Epithelial cell of esophagus (primary cell): Measurements from ENCODE around the gene GKN2.
"Not testable (repeated sequence)": the region's sequence is repeated elsewhere in the genome, so short reads cannot be mapped to it uniquely, and the experiment has no call there.

Source experiments
- DNase-seq: peaks from one replicate; pipeline ENCODE4 v3.0.0; 2010; ENCODE audit warnings: low read depth
- H3K4me3 ChIP-seq: 2 replicates; pipeline ENCODE4 v1.5.1; 2011; ENCODE audit warnings: mild to moderate bottlenecking, low read length, control low read depth
- CTCF ChIP-seq: IDR thresholded peaks from 2 replicates; pipeline ENCODE4 v1.5.1; 2011; ENCODE audit warnings: low read depth, mild to moderate bottlenecking, low read length, control low read depth, inconsistent platforms; ENCODE audit not compliant: insufficient read depth; ENCODE audit errors: missing control alignments

GKN2 gene

DNA sequence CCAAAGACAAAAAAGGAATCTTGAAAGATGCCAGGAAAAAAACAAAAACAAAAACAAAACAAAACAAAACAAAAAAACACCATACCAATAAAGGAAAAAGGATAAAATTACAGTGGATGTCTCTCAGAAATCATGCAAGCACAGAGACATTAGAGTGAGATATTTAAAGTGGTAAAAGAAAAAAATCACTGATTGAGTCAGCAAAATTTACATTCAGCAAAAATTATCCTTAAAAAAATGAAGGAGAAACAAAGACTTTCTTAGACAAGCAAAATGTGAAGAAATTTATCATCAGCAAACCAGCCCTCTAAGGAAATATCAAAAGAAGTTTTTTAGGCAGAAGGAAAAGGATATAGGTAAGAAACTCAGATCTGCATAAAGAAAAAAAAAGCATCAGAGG is 11.6 kb upstream of the GKN2 start:
- no peak for DNase-seq
- TF ChIP-seq CTCF, result no peak

DNA sequence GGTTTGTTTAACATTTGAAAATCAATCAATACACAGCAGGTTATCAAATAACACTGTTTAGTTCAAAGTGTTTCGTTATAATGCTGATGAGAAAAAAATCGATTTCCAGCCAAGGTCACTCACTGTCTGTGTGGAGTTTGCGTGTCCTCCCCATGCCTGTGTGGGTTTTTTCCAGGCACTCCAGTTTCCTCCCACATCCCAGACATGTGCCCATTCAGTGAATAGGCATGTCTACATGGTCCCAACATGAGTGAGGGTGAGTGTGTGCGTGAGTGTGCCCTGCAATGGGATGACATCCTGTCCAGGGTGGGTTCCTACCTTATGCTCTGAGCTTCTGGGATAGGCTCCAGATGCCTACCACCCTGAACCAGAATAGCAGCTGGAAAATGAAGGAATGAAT is 8.7 kb upstream of the GKN2 start:
- H3K4me3 ChIP-seq, result no peak overlapping the region
- no peak for DNase-seq

More for the DNA sequence above, 11.6 kb upstream of the GKN2 start:
- no peak overlapping the region for H3K4me3 ChIP-seq

DNA sequence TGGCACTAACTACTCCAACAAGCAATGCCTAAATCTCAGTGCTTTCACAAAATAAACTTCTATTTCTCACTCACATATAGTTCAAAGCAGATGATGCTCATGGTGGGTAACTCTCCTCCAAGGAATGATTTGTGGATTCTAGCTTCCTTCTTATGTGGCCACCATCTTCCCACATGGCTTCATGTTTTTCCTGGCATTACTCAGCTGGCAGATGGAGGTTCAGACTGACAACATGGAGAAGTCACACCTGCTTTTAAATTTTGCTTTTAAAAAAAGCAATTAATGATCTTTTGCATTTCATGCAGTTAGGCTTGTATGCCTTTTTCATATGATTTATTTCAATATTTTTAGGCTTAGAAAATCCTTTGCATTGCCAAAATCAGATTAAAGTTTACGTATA is 6.3 kb upstream of the GKN2 start:
- DNase-seq, result no peak
- no peak for TF ChIP-seq CTCF
- no peak overlapping the region for H3K4me3 ChIP-seq

More for the DNA sequence above, 8.7 kb upstream of the GKN2 start:
- TF ChIP-seq CTCF, result no peak

DNA sequence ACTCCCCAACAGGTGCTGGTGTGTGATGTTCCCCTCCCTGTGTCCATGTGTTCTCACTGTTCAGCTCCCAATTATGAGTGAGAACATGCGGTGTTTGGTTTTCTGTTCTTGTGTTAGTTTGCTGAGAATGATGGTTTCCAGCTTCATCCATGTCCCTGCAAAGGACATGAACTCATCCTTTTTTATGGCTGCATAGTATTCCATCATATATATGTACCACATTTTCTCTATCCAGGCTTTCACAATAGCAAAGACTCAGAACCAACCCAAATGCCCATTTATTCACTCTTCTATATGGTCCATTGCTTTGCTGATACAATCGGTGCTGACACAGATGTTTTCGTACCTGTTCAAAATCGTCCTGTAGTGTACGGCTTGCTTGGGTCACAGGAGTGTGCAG is 2.7 kb upstream of the GKN2 start:
- not testable (repeated sequence) for DNase-seq, H3K4me3 ChIP-seq

GRCh38 chr2:68951899-68952298 is 794 bp downstream of the GKN2 start:
- no peak overlapping the region for H3K4me3 ChIP-seq
- DNase-seq, result no peak
- no peak for TF ChIP-seq CTCF

- TF ChIP-seq CTCF, result no peak
Observed at GRCh38 chr2:68948710-68949109, 4.0 kb downstream of the GKN2 start.

DNA sequence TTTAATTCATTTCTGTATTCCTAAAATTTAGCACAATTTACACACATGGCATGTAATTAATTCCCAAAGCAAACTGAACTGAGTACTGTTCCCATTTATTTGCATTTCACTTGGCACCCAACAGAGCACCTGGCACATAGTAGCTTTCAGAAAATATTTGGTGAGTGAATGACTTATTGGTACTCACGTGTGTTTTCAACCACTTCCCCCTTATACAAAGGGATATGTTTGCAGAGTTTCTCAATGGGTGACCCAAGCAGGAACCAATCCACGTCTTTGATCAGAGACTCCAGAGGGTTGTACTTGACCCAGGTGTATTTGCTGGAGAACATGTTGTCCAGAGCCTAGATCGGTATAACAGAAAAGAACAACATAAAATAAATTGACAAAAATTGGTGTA is 6.6 kb downstream of the GKN2 start:
- no peak for DNase-seq
- no peak for TF ChIP-seq CTCF
- H3K4me3 ChIP-seq, result no peak overlapping the region

More at GRCh38 chr2:68948710-68949109, 4.0 kb downstream of the GKN2 start:
- H3K4me3 ChIP-seq, result no peak overlapping the region
- DNase-seq, result no peak
